ENCODE results near the gene ZNF831. TPM values are rescaled to one million over a fixed set of nuclear protein-coding genes. Genes with fewer than 3 reads are reported as not detected.

Gene ZNF831
- total and polyA plus RNA-seq, 5 experiments from 2014 or later: 5.5 to 29.9 (median 6.2) TPM

DNA sequence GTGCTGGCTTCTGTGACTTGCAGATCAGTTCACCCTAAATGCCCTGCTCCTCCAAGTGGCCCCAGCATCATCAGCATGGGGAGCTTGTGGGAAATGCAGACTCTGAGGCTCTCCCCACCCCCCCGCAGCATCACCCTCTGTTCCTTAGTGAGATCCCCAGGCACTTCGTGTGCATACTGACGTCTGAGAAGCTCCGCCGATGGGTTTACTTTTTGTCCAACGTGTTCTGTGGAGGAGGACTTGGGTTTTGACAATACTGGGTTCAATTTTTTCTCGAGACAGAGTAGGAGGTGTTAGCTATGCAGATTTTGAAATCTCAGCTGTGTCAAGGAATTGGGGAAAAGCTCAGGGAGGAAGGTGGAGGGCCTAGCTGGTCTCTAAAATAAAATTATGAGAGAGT, 38.3 kb upstream of the ZNF831 start:
- POLR2A ChIA-PET: interaction anchor here (0.7 to 7.7 kb wide), 4 partner anchors 24 to 69 kb away, joined by 3 to 190 read pairs (median 3); no protein-coding TSS in a partner anchor

DNA sequence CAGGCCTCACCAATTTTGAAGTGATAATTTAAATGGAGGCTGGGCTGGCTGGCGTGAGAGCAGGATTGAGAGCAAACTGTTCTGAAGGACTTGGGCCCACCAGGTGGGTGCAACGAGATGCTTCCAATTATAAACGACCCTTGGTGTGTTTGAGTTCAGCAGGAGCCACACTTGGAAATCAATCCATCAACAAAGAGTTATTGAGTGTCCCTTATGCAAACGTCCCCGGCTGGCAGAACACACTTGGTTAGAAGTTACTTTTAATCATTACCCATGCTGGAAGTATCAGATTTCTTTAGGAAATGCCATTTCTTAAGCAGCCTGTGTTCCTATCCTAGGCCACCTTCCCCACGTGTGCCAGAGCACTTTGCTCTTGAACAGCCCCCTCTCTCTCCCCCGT, 37.8 kb upstream of the ZNF831 start:
- peaks cover 0 to 5% (median 0%) of the 10 kb centered on the region in 3 donors for H3K36me3 Mint-ChIP-seq
- DNase-seq (no peak), ATAC-seq (no peak)
- peaks cover 59 to 84% (median 79%) of the 10 kb centered on the region in 4 donors for H3K4me1 Mint-ChIP-seq
- H3K27ac Mint-ChIP-seq: peak overlapping the region; percentile 33 to 100 (median 100)
- H3K4me3 Mint-ChIP-seq: peak overlapping the region in 2 of 10 donors; percentile 2 to 10
- H3K27me3 Mint-ChIP-seq: no peaks in the 10 kb centered on the region
- POLR2A ChIA-PET: interaction anchor here (0.6 to 7.7 kb wide), 7 partner anchors 9 to 116 kb away, joined by 3 to 190 read pairs (median 3); no protein-coding TSS in a partner anchor
- peaks cover 0 to 3% (median 0%) of the 10 kb centered on the region in 9 donors for H3K9me3 Mint-ChIP-seq

More for the DNA sequence above, 38.3 kb upstream of the ZNF831 start:
- Mint-ChIP-seq H3K9me3 (peaks cover 0 to 3% (median 0%) of the 10 kb centered on the region in 9 donors), H3K36me3 (peaks cover 0 to 5% (median 0%) of the 10 kb centered on the region in 3 donors), H3K27ac (peak overlapping the region; percentile 68 to 100 (median 100)), H3K4me3 (peak overlapping the region in 2 of 10 donors; percentile 22), H3K4me1 (peaks cover 59 to 87% (median 83%) of the 10 kb centered on the region in 4 donors), H3K27me3 (no peaks in the 10 kb centered on the region)
- DNase-seq (no peak), ATAC-seq (no peak)

DNA sequence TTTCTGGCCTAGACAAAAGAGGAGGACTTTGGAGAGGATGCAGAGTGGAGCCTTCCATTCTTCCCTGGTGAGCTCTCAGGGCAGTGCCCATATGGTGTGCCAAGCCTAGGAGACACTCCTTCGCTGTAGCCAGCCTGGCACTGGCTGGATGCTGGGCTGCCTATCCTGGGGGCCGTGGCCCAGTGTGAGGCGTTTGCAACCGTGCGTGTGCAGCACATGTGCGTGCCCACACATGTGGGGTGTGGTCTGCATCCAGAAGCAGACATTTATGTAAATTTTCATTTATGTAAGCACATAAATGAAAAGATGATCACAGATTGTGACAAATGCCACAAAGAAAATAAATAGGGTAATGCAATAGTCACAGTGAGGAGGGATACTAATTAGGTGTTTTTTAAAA, 35.8 kb upstream of the ZNF831 start:
- DNase-seq: no peak
- H3K27ac Mint-ChIP-seq: peak overlapping the region in 8 of 10 donors; percentile 23 to 92 (median 66)
- H3K4me1 Mint-ChIP-seq: peaks cover 45 to 64% (median 61%) of the 10 kb centered on the region in 4 donors
- H3K9me3 Mint-ChIP-seq: no peaks in the 10 kb centered on the region
- no peak overlapping the region for H3K4me3 Mint-ChIP-seq
- ATAC-seq: no peak
- POLR2A ChIA-PET: no interaction called here
- H3K36me3 Mint-ChIP-seq: peaks cover 0 to 5% (median 0%) of the 10 kb centered on the region in 3 donors
- H3K27me3 Mint-ChIP-seq: no peaks in the 10 kb centered on the region

DNA sequence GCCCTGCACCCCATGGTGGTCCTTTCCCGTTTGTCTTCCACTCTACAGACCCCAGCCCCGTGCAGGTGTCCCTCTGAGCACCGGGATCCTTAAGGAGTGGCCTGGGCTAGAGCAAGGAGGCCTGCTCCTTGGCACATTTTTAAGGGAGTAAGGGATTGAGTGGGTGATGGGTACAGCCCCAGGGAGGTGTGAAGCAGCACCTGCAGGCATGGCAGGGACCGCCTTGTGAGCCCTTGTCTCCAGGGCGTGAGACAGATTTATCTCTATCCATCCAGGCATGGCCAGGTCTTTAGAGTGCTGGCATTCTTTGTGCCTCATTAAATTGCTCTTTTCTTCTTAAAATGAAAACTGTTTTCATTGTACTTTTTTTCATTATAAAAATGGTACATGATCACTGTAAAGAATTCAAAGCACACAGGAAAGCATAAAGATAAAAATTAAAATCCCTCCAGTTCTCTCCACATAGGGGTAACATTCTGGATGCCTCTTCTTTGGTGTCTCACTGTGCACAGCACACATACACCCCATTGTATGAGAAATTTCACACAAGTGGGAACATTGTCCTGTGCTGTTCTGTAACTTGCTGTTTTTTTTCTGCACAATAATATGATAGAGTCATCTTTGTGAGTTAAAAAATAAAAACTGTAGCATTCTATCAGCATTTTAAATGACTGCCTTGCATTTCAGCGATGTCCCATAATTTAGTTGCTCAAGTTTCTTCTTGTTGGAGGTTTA, 31.9 kb upstream of the ZNF831 start:
- no peaks in the 10 kb centered on the region for H3K27me3 Mint-ChIP-seq
- POLR2A ChIA-PET: interaction anchor here (1.5 to 1.6 kb wide), 2 partner anchors 18 to 27 kb away, joined by 3 read pairs; no protein-coding TSS in a partner anchor
- no peak overlapping the region for H3K4me3 Mint-ChIP-seq
- no peak for DNase-seq
- peaks cover 0 to 5% (median 0%) of the 10 kb centered on the region in 3 donors for H3K36me3 Mint-ChIP-seq
- peak overlapping the region in 5 of 10 donors; percentile 5 to 68 (median 17) for H3K27ac Mint-ChIP-seq
- H3K4me1 Mint-ChIP-seq: peaks cover 25 to 33% (median 30%) of the 10 kb centered on the region in 4 donors
- ATAC-seq: no peak
- H3K9me3 Mint-ChIP-seq: no peaks in the 10 kb centered on the region

DNA sequence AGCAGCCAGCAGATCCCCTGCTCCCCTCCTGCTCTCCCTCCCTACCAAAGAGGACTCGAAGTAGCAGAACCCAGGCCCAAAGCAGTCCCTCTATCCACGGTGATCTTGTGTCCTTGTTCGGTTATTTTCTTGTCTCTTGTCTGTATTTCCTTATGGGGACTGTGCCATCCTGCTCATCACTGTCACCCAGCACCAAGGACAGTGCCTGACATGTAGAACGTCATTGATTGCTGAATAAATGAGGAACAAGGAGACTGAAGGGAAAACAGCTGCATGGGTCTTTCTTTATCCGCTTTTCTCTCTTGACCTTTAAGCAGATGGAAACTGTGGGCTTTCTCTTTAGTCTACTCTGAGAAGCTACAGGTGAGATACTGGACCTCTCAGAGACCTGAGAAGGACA, 29.4 kb upstream of the ZNF831 start:
- peak overlapping the region in 2 of 10 donors; percentile 42 to 80 for H3K27ac Mint-ChIP-seq

DNA sequence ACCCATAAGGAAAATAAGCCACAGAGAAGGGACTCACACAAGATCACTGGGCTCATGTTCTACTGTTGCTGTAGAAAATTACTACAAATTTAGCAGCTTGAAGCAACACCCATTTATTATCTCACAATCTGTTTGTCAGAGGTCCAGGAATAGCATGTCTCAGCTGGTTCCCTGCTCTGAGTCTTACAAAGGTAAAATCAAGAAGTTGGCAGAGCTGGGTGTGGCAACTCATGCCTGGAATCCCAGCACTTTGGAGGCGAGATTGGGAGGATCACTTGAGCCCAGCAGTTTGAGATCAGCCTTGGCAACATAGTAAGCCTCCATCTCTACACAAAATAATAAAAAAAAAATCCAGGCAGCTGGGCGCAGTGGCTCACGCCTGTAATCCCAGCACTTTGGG, 28.5 kb upstream of the ZNF831 start:
- peak overlapping the region in 1 of 10 donors; percentile 52 for H3K27ac Mint-ChIP-seq
- DNase-seq: no peak
- H3K9me3 Mint-ChIP-seq: no peaks in the 10 kb centered on the region
- POLR2A ChIA-PET: interaction anchor here (0.6 to 1.6 kb wide), 3 partner anchors 9 to 33 kb away, joined by 3 to 6 read pairs (median 5); no protein-coding TSS in a partner anchor
- no peak for ATAC-seq
- H3K4me1 Mint-ChIP-seq: peaks cover 8 to 41% (median 28%) of the 10 kb centered on the region in 4 donors
- H3K36me3 Mint-ChIP-seq: no peaks in the 10 kb centered on the region
- H3K4me3 Mint-ChIP-seq: no peak overlapping the region
- H3K27me3 Mint-ChIP-seq: no peaks in the 10 kb centered on the region

More for the DNA sequence above, 29.4 kb upstream of the ZNF831 start:
- Mint-ChIP-seq H3K36me3 (no peaks in the 10 kb centered on the region), H3K27me3 (no peaks in the 10 kb centered on the region), H3K9me3 (no peaks in the 10 kb centered on the region), H3K4me3 (no peak overlapping the region), H3K4me1 (peaks cover 11 to 39% (median 29%) of the 10 kb centered on the region in 4 donors)
- POLR2A ChIA-PET: interaction anchor here (1.1 to 1.6 kb wide), 3 partner anchors 8 to 13 kb away, joined by 3 to 6 read pairs (median 3); no protein-coding TSS in a partner anchor
- ATAC-seq (no peak), DNase-seq (no peak)

DNA sequence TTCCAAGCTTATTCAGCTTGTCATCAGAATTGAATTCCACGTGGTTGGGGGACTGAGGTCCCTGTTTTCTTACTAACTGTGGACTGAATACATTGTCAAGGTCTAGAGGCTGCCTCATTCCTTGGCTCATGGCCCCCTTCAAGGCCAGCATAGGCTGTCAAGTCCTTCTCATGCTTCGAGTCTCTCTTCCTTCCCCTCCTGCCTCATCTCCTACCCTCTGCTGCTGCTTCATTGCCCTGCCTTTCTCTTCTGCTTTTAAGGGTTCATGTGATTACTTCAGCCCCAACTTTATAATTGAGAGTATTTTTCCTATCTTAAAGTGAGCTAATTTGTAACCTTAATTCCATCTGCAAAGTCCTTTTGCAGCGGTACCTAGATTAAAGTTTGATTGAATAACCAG, 27.6 kb upstream of the ZNF831 start:
- no peak for DNase-seq
- Mint-ChIP-seq H3K9me3 (no peaks in the 10 kb centered on the region), H3K27ac (peak overlapping the region in 3 of 10 donors; percentile 47 to 70 (median 68)), H3K27me3 (no peaks in the 10 kb centered on the region), H3K36me3 (no peaks in the 10 kb centered on the region), H3K4me3 (no peak overlapping the region), H3K4me1 (peaks cover 4 to 41% (median 29%) of the 10 kb centered on the region in 4 donors)
- POLR2A ChIA-PET: interaction anchor here (1.0 to 1.7 kb wide), 3 partner anchors 10 to 19 kb away, joined by 3 to 10 read pairs (median 3); no protein-coding TSS in a partner anchor
- ATAC-seq: no peak

DNA sequence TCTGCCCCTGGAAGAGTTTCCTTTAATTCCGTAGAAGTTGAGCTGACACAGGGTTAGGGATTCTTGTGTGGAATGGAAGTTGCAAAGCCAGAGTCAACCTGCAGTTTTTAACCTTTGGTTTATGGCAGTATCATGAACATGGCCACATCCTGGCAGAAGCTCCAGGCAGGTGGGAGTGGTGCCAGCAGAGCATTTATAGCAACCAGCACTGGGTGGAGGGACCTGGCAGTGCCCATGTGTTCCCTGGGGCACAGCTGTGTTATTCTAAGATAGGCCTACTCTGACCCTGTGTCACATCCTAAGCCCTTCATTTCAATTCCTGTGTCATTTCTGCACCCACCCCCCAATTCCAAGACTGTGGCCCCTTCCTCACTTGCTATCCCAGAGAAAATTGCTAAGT, 26.1 kb upstream of the ZNF831 start:
- H3K4me1 Mint-ChIP-seq: peaks cover 4 to 44% (median 29%) of the 10 kb centered on the region in 4 donors
- ATAC-seq (peak; percentile 59 to 72), DNase-seq (no peak)
- POLR2A ChIA-PET: interaction anchor here (0.6 to 1.9 kb wide), 3 partner anchors 10 to 23 kb away, joined by 5 to 13 read pairs (median 10); no protein-coding TSS in a partner anchor
- no peaks in the 10 kb centered on the region for H3K36me3 Mint-ChIP-seq
- H3K27me3 Mint-ChIP-seq: no peaks in the 10 kb centered on the region
- no peaks in the 10 kb centered on the region for H3K9me3 Mint-ChIP-seq
- peak overlapping the region in 2 of 10 donors; percentile 50 to 60 for H3K27ac Mint-ChIP-seq
- H3K4me3 Mint-ChIP-seq: no peak overlapping the region

DNA sequence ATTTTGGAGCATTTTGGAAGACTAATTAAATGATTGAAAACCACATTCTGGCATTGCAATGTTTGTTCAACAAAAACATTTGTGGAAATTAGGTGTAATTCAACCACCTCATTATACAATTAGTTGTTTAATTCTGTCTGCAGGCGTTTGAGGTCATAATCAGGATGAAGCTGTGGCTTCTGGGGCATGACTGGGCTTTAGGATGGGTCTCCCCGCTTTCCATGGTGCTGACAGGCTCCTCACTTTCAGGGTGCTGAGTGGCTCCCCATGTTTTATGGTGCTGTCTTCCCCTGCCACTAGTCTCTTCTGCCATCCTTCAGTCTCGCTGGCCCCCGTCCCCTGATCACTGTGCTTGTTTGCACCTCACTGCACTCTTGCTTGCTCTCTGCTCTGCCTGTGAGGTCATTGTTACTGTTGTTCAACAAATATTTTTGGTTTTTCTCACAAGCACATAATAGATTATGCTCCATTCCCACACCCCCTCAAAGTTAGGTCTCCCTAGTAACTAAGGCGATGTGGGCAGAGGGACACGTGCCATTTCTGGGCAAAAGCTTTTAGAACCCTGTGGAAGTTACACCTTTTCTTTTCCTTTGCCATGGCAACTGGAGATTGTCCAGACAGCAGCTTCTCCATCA, 25.4 kb upstream of the ZNF831 start:
- peaks cover 3 to 44% (median 30%) of the 10 kb centered on the region in 4 donors for H3K4me1 Mint-ChIP-seq
- no peak overlapping the region for H3K4me3 Mint-ChIP-seq
- no peak for DNase-seq
- H3K27ac Mint-ChIP-seq: peak overlapping the region in 4 of 10 donors; percentile 9 to 63 (median 34)
- no peak for ATAC-seq
- POLR2A ChIA-PET: interaction anchor here (0.6 to 1.9 kb wide), 2 partner anchors 16 to 23 kb away, joined by 5 to 13 read pairs; no protein-coding TSS in a partner anchor
- H3K9me3 Mint-ChIP-seq: no peaks in the 10 kb centered on the region
- H3K36me3 Mint-ChIP-seq: no peaks in the 10 kb centered on the region
- H3K27me3 Mint-ChIP-seq: no peaks in the 10 kb centered on the region

DNA sequence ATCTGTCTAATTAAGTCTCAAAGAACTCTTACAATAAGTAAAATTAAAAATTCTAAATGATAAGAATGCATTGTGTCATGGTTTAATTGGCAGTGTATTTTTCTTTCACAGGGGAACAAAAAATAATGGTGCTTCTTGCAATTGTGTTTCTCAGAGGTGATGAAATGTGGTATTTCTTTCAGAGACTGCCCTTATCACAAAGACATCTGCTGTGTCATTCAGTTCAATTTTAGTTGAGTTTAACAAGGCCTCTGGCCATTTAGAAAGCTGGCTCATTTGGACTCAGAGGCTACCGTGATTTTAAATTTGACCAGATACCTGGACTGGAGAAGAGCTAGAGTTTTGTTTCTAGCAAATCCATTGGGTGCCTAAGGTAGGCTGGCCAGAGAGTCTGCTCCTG, 23.6 kb upstream of the ZNF831 start:
- Mint-ChIP-seq H3K27ac (peak overlapping the region in 3 of 10 donors; percentile 10 to 46 (median 34)), H3K27me3 (no peaks in the 10 kb centered on the region), H3K4me1 (peaks cover 4 to 58% (median 44%) of the 10 kb centered on the region in 4 donors), H3K4me3 (peak overlapping the region in 1 of 10 donors; percentile 37), H3K9me3 (no peaks in the 10 kb centered on the region), H3K36me3 (no peaks in the 10 kb centered on the region)
- DNase-seq (no peak), ATAC-seq (no peak)
- POLR2A ChIA-PET: no interaction called here

DNA sequence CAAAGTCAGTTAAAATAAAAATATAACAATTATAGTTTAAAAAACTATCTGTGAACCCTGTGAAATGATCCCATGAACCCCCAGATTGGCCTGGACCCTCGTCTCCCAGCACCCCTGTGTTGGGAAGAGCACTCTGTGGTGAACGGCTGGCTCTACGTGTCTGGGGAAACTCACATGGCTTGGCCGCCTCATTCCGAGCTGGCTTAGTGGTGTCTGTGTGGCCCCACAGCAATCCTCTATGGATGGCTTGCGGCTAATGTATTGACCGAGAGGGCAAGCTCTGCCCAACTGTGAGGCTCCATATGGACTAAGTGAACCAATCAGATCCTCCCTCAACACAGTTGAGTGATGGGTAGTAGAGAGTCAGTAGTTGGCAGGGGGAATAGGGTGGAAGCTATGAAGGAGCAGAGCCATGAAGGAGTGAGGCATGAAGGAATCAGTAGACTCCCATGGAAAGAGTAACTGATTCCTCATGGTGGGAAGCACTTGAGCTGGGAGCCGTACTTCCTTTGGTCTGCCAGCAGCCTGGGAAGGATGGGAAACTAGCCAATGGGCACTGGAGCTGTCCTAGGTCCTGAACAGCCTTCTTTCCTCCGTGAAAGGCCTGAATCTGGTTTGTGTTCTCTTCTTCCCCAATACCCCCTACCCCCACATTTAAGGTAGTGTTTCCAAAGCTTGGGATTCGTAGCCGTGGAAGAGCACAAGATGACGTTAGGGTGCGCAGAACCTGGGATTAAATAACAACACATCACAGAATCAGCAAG, 21.6 kb upstream of the ZNF831 start:
- peak overlapping the region in 1 of 10 donors; percentile 41 for H3K27ac Mint-ChIP-seq

More for the DNA sequence above, 21.6 kb upstream of the ZNF831 start:
- POLR2A ChIA-PET: interaction anchor here (0.7 to 2.1 kb wide), 5 partner anchors 8 to 54 kb away, joined by 3 to 16 read pairs (median 3); partner anchors contain the start of gene ZNF831
- no peak for ATAC-seq
- H3K4me3 Mint-ChIP-seq: no peak overlapping the region
- H3K36me3 Mint-ChIP-seq: no peaks in the 10 kb centered on the region
- no peak for DNase-seq
- no peaks in the 10 kb centered on the region for H3K9me3 Mint-ChIP-seq
- peaks cover 18 to 71% (median 54%) of the 10 kb centered on the region in 4 donors for H3K4me1 Mint-ChIP-seq
- no peaks in the 10 kb centered on the region for H3K27me3 Mint-ChIP-seq

All from naive thymus-derived CD8-positive, alpha-beta T cell (primary cell).